IMR-90 (cell line): ENCODE data around the gene DVL3. TPM values are rescaled to one million over a fixed set of nuclear protein-coding genes. Genes with fewer than 3 reads are reported as not detected.

Experiments
- ATAC-seq: fragments of 200-7000 bp; cut with Tn5 transposase; 2 replicates; pipeline ENCODE4 v1.9.1; 2020; ENCODE audit warnings: low read depth, mild to moderate bottlenecking, moderate library complexity
- BruUV-seq: library from RNA; stranded (reverse); fragments of 400-500 nt; replicated peaks from 2 replicates; lab custom pipeline; 2021; lab: Mats Ljungman, UMichigan
- CTCF ChIA-PET: fragments of 300-600 bp; formaldehyde crosslinking; extraction: SDS; loops from one replicate; lab custom pipeline; 2021; ENCODE audit warnings: antibody characterized with exemption; lab: Yijun Ruan, JAX
- POLR2A ChIA-PET: fragments of 300-600 bp; sonication (Branson Sonifier 250); formaldehyde crosslinking; loops from one replicate; lab custom pipeline; 2022; ENCODE audit warnings: antibody characterized with exemption; ENCODE audit not compliant: unreplicated experiment; lab: Charles Lee
- DNase-seq: peaks from one replicate; pipeline ENCODE4 v3.0.0; 2013
- H2AFZ ChIP-seq: replicated peaks from 2 replicates; pipeline ENCODE3; 2013; ENCODE audit warnings: low read length, mild to moderate bottlenecking; ENCODE audit not compliant: poor library complexity
- H2AK5ac ChIP-seq: 2 replicates; pipeline ENCODE4 v1.6.1; 2013; ENCODE audit warnings: low read depth, low read length, inconsistent platforms
- H2AK9ac ChIP-seq: replicated peaks from 2 replicates; pipeline ENCODE3; 2013; ENCODE audit warnings: mild to moderate bottlenecking, low read depth, low read length, moderate library complexity; ENCODE audit not compliant: poor library complexity
- H2BK120ac ChIP-seq: 2 replicates; pipeline ENCODE4 v1.6.1; 2013; ENCODE audit warnings: low read depth, low read length, inconsistent platforms
- H2BK15ac ChIP-seq: 3 replicates; pipeline ENCODE4 v1.6.1; 2013; ENCODE audit warnings: low read depth, low read length, inconsistent platforms
- H2BK20ac ChIP-seq: 2 replicates; pipeline ENCODE4 v1.6.1; 2013; ENCODE audit warnings: low read depth, mild to moderate bottlenecking, inconsistent platforms, low read length, moderate library complexity
- H2BK5ac ChIP-seq: 2 replicates; pipeline ENCODE4 v1.6.1; 2013; ENCODE audit warnings: mild to moderate bottlenecking, low read depth, low read length, inconsistent platforms; ENCODE audit not compliant: poor library complexity, severe bottlenecking
- H3K14ac ChIP-seq: replicated peaks from 2 replicates; pipeline ENCODE4 v1.6.1; 2013; ENCODE audit warnings: low read depth, low read length, inconsistent platforms
- H3K18ac ChIP-seq: 2 replicates; pipeline ENCODE4 v1.6.1; 2013; ENCODE audit warnings: low read depth, low read length, control low read depth
- H3K23ac ChIP-seq: 2 replicates; pipeline ENCODE4 v1.6.1; 2013; ENCODE audit warnings: low read depth, low read length, inconsistent platforms
- H3K27ac ChIP-seq: 2 replicates; pipeline ENCODE4 v1.5.1; 2013; ENCODE audit warnings: mild to moderate bottlenecking, control low read depth, low read length; ENCODE audit not compliant: insufficient read depth
- H3K27me3 ChIP-seq: 2 replicates; pipeline ENCODE4 v1.6.1; 2013; ENCODE audit warnings: low read length; ENCODE audit not compliant: control insufficient read depth, insufficient read depth
- H3K36me3 ChIP-seq: 2 replicates; pipeline ENCODE4 v1.6.1; 2013; ENCODE audit warnings: low read length, mixed read lengths; ENCODE audit not compliant: control insufficient read depth, insufficient read depth
- H3K4ac ChIP-seq: 2 replicates; pipeline ENCODE4 v1.6.1; 2013; ENCODE audit warnings: low read depth, low read length, inconsistent platforms
- H3K4me1 ChIP-seq: 2 replicates; pipeline ENCODE4 v1.6.1; 2013; ENCODE audit warnings: low read length, mixed read lengths; ENCODE audit not compliant: control insufficient read depth, insufficient read depth
- H3K4me2 ChIP-seq: 2 replicates; pipeline ENCODE4 v1.6.1; 2013; ENCODE audit warnings: low read depth, mild to moderate bottlenecking, control low read depth, low read length, moderate library complexity
- H3K4me3 ChIP-seq: 2 replicates; pipeline ENCODE4 v1.5.1; 2013; ENCODE audit warnings: low read depth, mild to moderate bottlenecking, control low read depth, low read length, moderate library complexity; ENCODE audit not compliant: insufficient read depth
- H3K56ac ChIP-seq: 2 replicates; pipeline ENCODE4 v1.6.1; 2013; ENCODE audit warnings: low read length, inconsistent platforms; ENCODE audit not compliant: insufficient read depth; ENCODE audit errors: extremely low read depth
- H3K79me1 ChIP-seq, 2 experiments: 2 replicates each; pipeline ENCODE4 v1.6.1; 2013; ENCODE audit warnings: low read length in 2 of 2, inconsistent platforms in 1 of 2, low read depth in 1 of 2
- H3K9ac ChIP-seq: 2 replicates; pipeline ENCODE4 v1.6.1; 2013; ENCODE audit warnings: low read depth, low read length, control low read depth
- H3K9me1 ChIP-seq: 2 replicates; pipeline ENCODE4 v1.6.1; 2013; ENCODE audit warnings: low read length, inconsistent platforms; ENCODE audit not compliant: insufficient read depth
- H3K9me3 ChIP-seq: 2 replicates; pipeline ENCODE4 v1.6.1; 2013; ENCODE audit warnings: low read length; ENCODE audit not compliant: control insufficient read depth, insufficient read depth
- H4K20me1 ChIP-seq: 2 replicates; pipeline ENCODE4 v1.6.1; 2013; ENCODE audit warnings: low read length, inconsistent platforms; ENCODE audit not compliant: insufficient read depth
- H4K5ac ChIP-seq: 2 replicates; pipeline ENCODE4 v1.6.1; 2013; ENCODE audit warnings: mild to moderate bottlenecking, low read depth, low read length, control low read depth
- H4K8ac ChIP-seq, 2 experiments: 2 replicates each; pipeline ENCODE4 v1.6.1; 2013; ENCODE audit warnings: low read depth in 2 of 2, low read length in 2 of 2, control low read depth in 1 of 2, inconsistent platforms in 1 of 2
- H4K91ac ChIP-seq: 2 replicates; pipeline ENCODE4 v1.6.1; 2013; ENCODE audit warnings: low read depth, low read length, inconsistent platforms; ENCODE audit not compliant: insufficient read depth
- BHLHE40 ChIP-seq: fragments of 150-350 bp; IDR thresholded peaks from 2 replicates; pipeline ENCODE4 v1.6.1; 2016; ENCODE audit warnings: mild to moderate bottlenecking, low read depth, low read length
- CEBPB ChIP-seq: IDR thresholded peaks from 2 replicates; pipeline ENCODE4 v1.6.1; 2012; ENCODE audit warnings: low read depth, low read length, improper control_type of control experiment
- CHD1 ChIP-seq: IDR thresholded peaks from 2 replicates; pipeline ENCODE4 v1.6.1; 2012; ENCODE audit warnings: low read depth, low read length, improper control_type of control experiment
- CTCF ChIP-seq: conservative IDR thresholded peaks from 2 replicates; pipeline ENCODE4 v1.5.1; 2012; ENCODE audit warnings: mild to moderate bottlenecking, low read depth, low read length, improper control_type of control experiment
- FOS ChIP-seq: fragments of 150-350 bp; IDR thresholded peaks from 2 replicates; pipeline ENCODE4 v1.6.1; 2016; ENCODE audit warnings: low read depth, low read length
- MAZ ChIP-seq: IDR thresholded peaks from 2 replicates; pipeline ENCODE4 v1.6.1; 2012; ENCODE audit warnings: low read depth, mild to moderate bottlenecking, low read length, improper control_type of control experiment, moderate library complexity, borderline replicate concordance
- MXI1 ChIP-seq: IDR thresholded peaks from 2 replicates; pipeline ENCODE4 v1.6.1; 2012; ENCODE audit warnings: low read depth, mild to moderate bottlenecking, low read length, moderate library complexity, borderline replicate concordance
- NFE2L2 ChIP-seq: fragments of 150-350 bp; IDR thresholded peaks from 2 replicates; pipeline ENCODE4 v1.6.1; 2016; ENCODE audit warnings: low read depth, mild to moderate bottlenecking, low read length
- POLR2A ChIP-seq: IDR thresholded peaks from 2 replicates; pipeline ENCODE4 v1.6.1; 2012; ENCODE audit warnings: mild to moderate bottlenecking, low read depth, low read length
- RAD21 ChIP-seq: IDR thresholded peaks from 2 replicates; pipeline ENCODE4 v1.6.1; 2012; ENCODE audit warnings: low read length, improper control_type of control experiment
- RCOR1 ChIP-seq: IDR thresholded peaks from 2 replicates; pipeline ENCODE4 v1.6.1; 2012; ENCODE audit warnings: mild to moderate bottlenecking, low read length, improper control_type of control experiment; ENCODE audit not compliant: insufficient replicate concordance
- RFX5 ChIP-seq: IDR thresholded peaks from 2 replicates; pipeline ENCODE4 v1.8.0; 2012; ENCODE audit warnings: low read depth, mild to moderate bottlenecking, low read length, moderate library complexity
- SMC3 ChIP-seq: fragments of 150-350 bp; IDR thresholded peaks from 2 replicates; pipeline ENCODE4 v1.6.1; 2016; ENCODE audit warnings: low read depth, mild to moderate bottlenecking, antibody characterized with exemption, low read length, moderate library complexity
- WGBS, 2 experiments: methylation state at CpG; one replicate each; pipeline versions ENCODE4 v1.1.5 to v1.1.7; 2013; ENCODE audit warnings: missing lambda C conversion rate in 2 of 2; ENCODE audit not compliant: insufficient read length in 1 of 2; ENCODE audit errors: extremely low coverage in 2 of 2; 5-methylcytosine and 5-hydroxymethylcytosine counted together
- dilution Hi-C: fragments of 300-500 bp; cut with HindIII; formaldehyde crosslinking; loops from one replicate; pipeline ENCODE4 v1.14.3; 2018; ENCODE audit warnings: low sequenced_read_pairs; ENCODE audit not compliant: unreplicated experiment
- in situ Hi-C: fragments of 300-500 bp; cut with MboI; formaldehyde crosslinking; loops from 3 replicates; pipeline ENCODE4 v1.14.3; 2019; ENCODE audit warnings: low sequenced_read_pairs, inconsistent platforms, mixed read lengths
- intact Hi-C: fragments of 100-400 bp; cut with micrococcal nuclease; formaldehyde crosslinking; loops from 2 replicates; pipeline ENCODE4 v1.10.0; 2022
- polyA plus RNA-seq, 3 experiments: library from polyadenylated mRNA; depleted of rRNA; stranded (reverse); fragments of >200 nt; gene quantifications; 2 replicates each; pipeline ENCODE4 v1.2.3, GENCODE V29; 2012; ENCODE audit warnings: low replicate concordance in 1 of 3
- total RNA-seq: library from RNA; depleted of rRNA; stranded (reverse); fragments of >200 nt; gene quantifications from 2 replicates; pipeline ENCODE4 v1.2.3, GENCODE V29; 2012
- TF ChIP-seq, protein P1 (sequence below): fragments of 150-350 bp; IDR thresholded peaks from 2 replicates; pipeline ENCODE4 v1.6.1; 2017; ENCODE audit warnings: mild to moderate bottlenecking, antibody characterized with exemption, low read length, low read depth

Gene DVL3
- total and polyA plus RNA-seq, 2 of the 4 experiments (the other 2 are of a cell fraction), result 23.3 to 40.4 TPM

- TF ChIP-seq CEBPB (no peak), SMC3 (peak; percentile 44)
These were observed 19.8 kb upstream of the DVL3 start, which contains the start of gene EIF2B5 (continued) for GRCh38 chr3:184135149-184135910.

- H4K91ac ChIP-seq, result peak overlapping the region; percentile 47; the same call in 1 of the 2 replicates
- peaks cover 13 to 47% of the 10 kb centered on the region in 2 experiments for H3K79me1 ChIP-seq
- H3K18ac ChIP-seq, result no peak overlapping the region
- peak overlapping the region; percentile 91 for H3K23ac ChIP-seq
- WGBS, 2 experiments, result 0% methylated on average over 3 of the region's 9 CpGs; no CpG with 5 or more reads in 1 of the 2 experiments
- ATAC-seq (no peak), DNase-seq (no peak)
- no peaks in the 10 kb centered on the region for H3K9me3 ChIP-seq
- ChIA-PET POLR2A (no interaction called here), CTCF (no interaction called here)
- H3K36me3 ChIP-seq, result peaks cover 10% of the 10 kb centered on the region
- no peak overlapping the region for H2BK5ac ChIP-seq
- H3K4me3 ChIP-seq, result peak overlapping the region; percentile 91
- dilution Hi-C loops (no loop called here), intact Hi-C loops (loop anchor here (2.0 kb wide), 1 partner anchor 113 kb away; the partner anchor contains the start of genes ALG3 and EEF1AKMT4), in situ Hi-C loops (no loop called here)
- peak overlapping the region; percentile 35 for H2AK5ac ChIP-seq
- peak overlapping the region; percentile 87 for H3K27ac ChIP-seq
- peak overlapping the region; percentile 78 for H4K5ac ChIP-seq
- peaks cover 7% of the 10 kb centered on the region for H3K9me1 ChIP-seq
- H2BK120ac ChIP-seq, result no peak overlapping the region
- H3K4me1 ChIP-seq, result no peaks in the 10 kb centered on the region; the same call in 1 of the 2 replicates
- H3K56ac ChIP-seq, result peak overlapping the region; percentile 64; the same call in 1 of the 2 replicates
- peak overlapping the region; percentile 95 for H2AK9ac ChIP-seq
- no peaks in the 10 kb centered on the region for H3K27me3 ChIP-seq
- BruUV-seq, result no TSS peak
- H3K4me2 ChIP-seq, result peak overlapping the region; percentile 64
- H2BK20ac ChIP-seq, result no peak overlapping the region
- H2BK15ac ChIP-seq, result no peak overlapping the region
- peak overlapping the region; percentile 98 for H2AFZ ChIP-seq
- peaks cover 3% of the 10 kb centered on the region; the same call in 1 of the 2 replicates for H4K20me1 ChIP-seq
- H3K4ac ChIP-seq, result peak overlapping the region; percentile 91
- peak overlapping the region; percentile 57 to 86; a peak in 3 of 4 replicates for H4K8ac ChIP-seq
- peak overlapping the region; percentile 72 for H3K14ac ChIP-seq
- H3K9ac ChIP-seq, result peak overlapping the region; percentile 95
- no peak for TF ChIP-seq RFX5
- TF ChIP-seq NFE2L2, result no peak
- TF ChIP-seq RAD21, result no peak
- no peak for TF ChIP-seq CHD1
- TF ChIP-seq CEBPB, result no peak
- TF ChIP-seq RCOR1, result no peak
- no peak for TF ChIP-seq MAZ
- TF ChIP-seq MXI1, result no peak
- TF ChIP-seq FOS, result no peak
- TF ChIP-seq BHLHE40, result no peak
- TF ChIP-seq, protein P1, sequence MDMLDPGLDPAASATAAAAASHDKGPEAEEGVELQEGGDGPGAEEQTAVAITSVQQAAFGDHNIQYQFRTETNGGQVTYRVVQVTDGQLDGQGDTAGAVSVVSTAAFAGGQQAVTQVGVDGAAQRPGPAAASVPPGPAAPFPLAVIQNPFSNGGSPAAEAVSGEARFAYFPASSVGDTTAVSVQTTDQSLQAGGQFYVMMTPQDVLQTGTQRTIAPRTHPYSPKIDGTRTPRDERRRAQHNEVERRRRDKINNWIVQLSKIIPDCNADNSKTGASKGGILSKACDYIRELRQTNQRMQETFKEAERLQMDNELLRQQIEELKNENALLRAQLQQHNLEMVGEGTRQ, result no peak
- no peak for TF ChIP-seq POLR2A
- no peak for TF ChIP-seq CTCF
- no peak for TF ChIP-seq SMC3
These were observed 19.3 kb upstream of the DVL3 start for GRCh38 chr3:184135911-184136260.
